Measurements from ENCODE around the gene SHLD1. TPM values are rescaled to one million over a fixed set of nuclear protein-coding genes. Genes with fewer than 3 reads are reported as not detected.

Gene SHLD1
- total and polyA plus RNA-seq, 2 donors (not counting 3 experiments of a cell fraction or from before 2014, with no cell fraction given) = 4.7 to 6.3 TPM

DNA sequence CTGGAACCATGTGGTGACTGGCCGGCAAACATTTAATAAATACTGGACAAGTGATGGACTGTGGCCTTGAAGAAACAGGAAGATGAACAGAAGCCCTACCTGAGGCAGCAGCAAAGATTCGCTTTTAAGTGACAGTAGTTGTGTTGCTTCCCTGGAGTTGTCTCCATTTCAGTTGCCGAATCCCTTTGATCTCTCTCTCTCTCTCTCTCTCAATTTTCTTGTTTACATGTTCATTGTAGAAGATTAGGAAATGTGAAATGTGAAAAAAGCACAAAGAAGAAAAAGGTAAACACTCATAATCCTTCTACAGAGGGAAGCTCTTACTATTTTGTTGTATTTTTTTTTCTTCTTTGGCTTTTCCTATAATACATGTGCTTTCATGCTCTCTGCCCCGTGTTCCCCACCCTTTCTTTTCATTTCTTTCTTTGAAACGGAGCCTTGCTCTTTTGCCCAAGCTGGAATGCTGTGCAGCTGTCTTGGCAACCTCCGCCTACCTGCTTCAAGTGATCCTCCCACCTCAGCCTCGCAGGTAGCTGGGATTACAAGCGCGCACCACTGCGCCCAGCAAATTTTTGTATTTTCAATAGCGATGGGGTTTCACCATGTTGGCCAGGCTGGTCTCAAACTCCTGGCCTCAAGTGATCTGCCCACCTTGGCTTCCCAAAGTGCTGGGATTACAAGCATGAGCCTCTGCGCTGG is 81.5 kb downstream of the SHLD1 start:
- no peak overlapping the region for H3K4me3 ChIP-seq (replicated peaks in 1 of 3; ENCODE audit: insufficient read depth in 1 of 3, low read depth in 1 of 3, low read length in 3 of 3)
- H3K79me2 ChIP-seq (ENCODE audit: control insufficient read depth, insufficient read depth, low read length) = no peaks in the 10 kb centered on the region
- ChIA-PET CTCF (interaction anchor here (1.6 kb wide), 1 partner anchor 11 kb away, joined by 4 read pairs; no protein-coding TSS in a partner anchor), POLR2A (no interaction called here)
- H3K9ac ChIP-seq (replicated peaks; ENCODE audit: extremely low read depth, insufficient read depth, low read length) = no peak overlapping the region
- H3K36me3 ChIP-seq (ENCODE audit: control insufficient read depth in 2 of 2, extremely low read depth in 1 of 2, insufficient read depth in 2 of 2, low read length in 2 of 2) = no peaks in the 10 kb centered on the region
- no peaks in the 10 kb centered on the region for H4K20me1 ChIP-seq (replicated peaks; ENCODE audit: control insufficient read depth, extremely low read depth, insufficient read depth, low read length)
- BruUV-seq (replicated peaks) = no TSS peak
- intact Hi-C loops (cut with micrococcal nuclease) = no loop called here
- H3K27ac ChIP-seq (ENCODE audit: insufficient read depth, low read depth, low read length) = no peak overlapping the region
- no peak overlapping the region for H3K4me2 ChIP-seq (ENCODE audit: insufficient read depth, low read length)
- H3K9me1 ChIP-seq (replicated peaks; ENCODE audit: control insufficient read depth, extremely low read depth, insufficient read depth, low read length) = no peaks in the 10 kb centered on the region
- no peak for TF ChIP-seq GATA2 (IDR thresholded peaks at IDR 0.05; ENCODE audit: insufficient read depth, insufficient read length, low read depth, low read length)
- TF ChIP-seq MAX (IDR thresholded peaks at IDR 0.05; ENCODE audit: insufficient read depth, insufficient read length) = no peak
- no peak for TF ChIP-seq MYC (IDR thresholded peaks at IDR 0.05; ENCODE audit: low read depth, low read length)
- no peak for TF ChIP-seq FOS (IDR thresholded peaks at IDR 0.05; ENCODE audit: borderline replicate concordance, insufficient read depth, low read length)
- no peak for TF ChIP-seq POLR2AphosphoS5 (IDR thresholded peaks at IDR 0.05; ENCODE audit: insufficient read depth, low read depth, low read length)
- TF ChIP-seq EZH2 (IDR thresholded peaks at IDR 0.05; ENCODE audit: borderline replicate concordance, low read depth, low read length, severe bottlenecking) = no peak
- TF ChIP-seq, protein P1, sequence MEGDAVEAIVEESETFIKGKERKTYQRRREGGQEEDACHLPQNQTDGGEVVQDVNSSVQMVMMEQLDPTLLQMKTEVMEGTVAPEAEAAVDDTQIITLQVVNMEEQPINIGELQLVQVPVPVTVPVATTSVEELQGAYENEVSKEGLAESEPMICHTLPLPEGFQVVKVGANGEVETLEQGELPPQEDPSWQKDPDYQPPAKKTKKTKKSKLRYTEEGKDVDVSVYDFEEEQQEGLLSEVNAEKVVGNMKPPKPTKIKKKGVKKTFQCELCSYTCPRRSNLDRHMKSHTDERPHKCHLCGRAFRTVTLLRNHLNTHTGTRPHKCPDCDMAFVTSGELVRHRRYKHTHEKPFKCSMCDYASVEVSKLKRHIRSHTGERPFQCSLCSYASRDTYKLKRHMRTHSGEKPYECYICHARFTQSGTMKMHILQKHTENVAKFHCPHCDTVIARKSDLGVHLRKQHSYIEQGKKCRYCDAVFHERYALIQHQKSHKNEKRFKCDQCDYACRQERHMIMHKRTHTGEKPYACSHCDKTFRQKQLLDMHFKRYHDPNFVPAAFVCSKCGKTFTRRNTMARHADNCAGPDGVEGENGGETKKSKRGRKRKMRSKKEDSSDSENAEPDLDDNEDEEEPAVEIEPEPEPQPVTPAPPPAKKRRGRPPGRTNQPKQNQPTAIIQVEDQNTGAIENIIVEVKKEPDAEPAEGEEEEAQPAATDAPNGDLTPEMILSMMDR (IDR thresholded peaks at IDR 0.05; ENCODE audit: extremely low read depth in 1 of 2, insufficient read depth in 1 of 2, low read depth in 1 of 2, low read length in 2 of 2) = no peak
- TF ChIP-seq JUN (IDR thresholded peaks at IDR 0.05; ENCODE audit: borderline replicate concordance, insufficient read depth, insufficient read length, low read depth) = no peak
- TF ChIP-seq POLR2A (IDR thresholded peaks at IDR 0.05; ENCODE audit: low read depth, low read length) = no peak
- H3K9me3 ChIP-seq (replicated peaks; ENCODE audit: control insufficient read depth, insufficient read depth, low read length) = no peaks in the 10 kb centered on the region
- H3K4me1 ChIP-seq (ENCODE audit: control insufficient read depth, extremely low read depth, insufficient read depth, low read length) = peaks cover 14% of the 10 kb centered on the region
- H2AFZ ChIP-seq (ENCODE audit: low read depth, low read length) = no peak overlapping the region
- no peaks in the 10 kb centered on the region for H3K27me3 ChIP-seq (ENCODE audit: control insufficient read depth in 2 of 2, insufficient read depth in 2 of 2, low read length in 2 of 2)
- DNase-seq (ENCODE audit: low read depth, low spot score) (no peak), FAIRE-seq (no peak)
- dilution Hi-C loops (cut with MboI; ENCODE audit: extremely low pct_ligation_motif_present, low sequenced_read_pairs) = no loop called here
